CD4-positive, alpha-beta T cell treated with Interferon gamma for 1 hour (primary cell): ENCODE measurements around the gene HOXA3.
A peak's percentile ranks its signal among the peaks of the same experiment; 100 is the strongest.

Experiments
- DNase-seq: peaks from one replicate; pipeline ENCODE4 v3.0.0-alpha.2; 2020

HOXA3 gene

DNA sequence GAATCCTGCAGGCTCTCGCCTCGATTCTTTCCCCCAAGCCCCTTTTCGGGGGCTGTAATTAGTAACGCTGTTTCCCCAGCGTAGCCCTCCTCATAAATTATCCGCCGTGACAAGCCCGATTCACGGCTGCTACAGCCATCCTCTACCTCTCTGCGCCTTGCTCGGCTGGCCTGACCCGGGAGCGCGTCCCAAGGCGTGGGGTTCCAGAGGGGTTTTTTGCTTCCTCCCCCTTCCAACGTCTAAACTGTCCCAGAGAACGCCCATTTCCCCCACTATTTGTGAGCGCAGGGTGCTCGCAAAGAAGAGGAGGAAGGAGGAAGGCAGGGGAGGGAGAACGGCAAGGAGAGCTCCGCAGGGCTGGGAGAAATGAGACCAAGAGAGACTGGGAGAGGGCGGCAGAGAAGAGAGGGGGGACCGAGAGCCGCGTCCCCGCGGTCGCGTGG, 9.8 kb downstream of the HOXA3 start:
- DNase-seq = no peak

DNA sequence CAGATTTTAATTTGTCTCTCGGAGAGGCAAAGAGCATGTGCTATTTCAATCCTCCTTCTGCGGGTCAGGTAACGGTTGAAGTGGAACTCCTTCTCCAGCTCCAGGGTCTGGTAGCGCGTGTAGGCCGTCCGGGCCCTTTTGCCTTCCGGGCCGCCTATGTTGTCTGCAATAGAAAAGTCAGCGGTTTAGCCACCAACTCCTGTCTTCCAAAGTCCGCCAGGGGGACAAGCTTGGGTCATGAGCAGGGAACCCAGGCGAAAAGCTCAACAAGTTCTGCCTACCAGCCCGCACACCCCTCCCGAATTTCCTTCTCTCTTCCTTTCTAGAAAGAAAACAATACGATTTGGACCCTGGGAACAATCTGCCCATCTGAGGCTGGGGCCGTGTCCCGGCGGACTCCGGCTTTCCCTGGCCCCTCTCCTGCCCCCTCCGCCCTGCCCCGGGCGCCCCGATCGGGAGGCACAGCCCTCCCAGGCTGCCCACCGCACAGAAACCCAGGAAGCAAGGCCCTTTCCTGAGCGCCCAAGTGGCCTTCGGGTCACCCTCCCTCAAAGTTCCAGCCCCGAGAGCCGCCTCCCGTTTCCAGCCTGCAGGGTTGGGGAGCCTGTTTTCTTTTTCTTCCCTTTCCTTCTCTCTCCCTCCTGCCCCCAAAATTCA, 10.3 kb downstream of the HOXA3 start:
- no peak for DNase-seq

GRCh38 chr7:27141137-27141922, 11.1 kb downstream of the HOXA3 start:
- no peak for DNase-seq

GRCh38 chr7:27140126-27140857, 12.1 kb downstream of the HOXA3 start:
- no peak for DNase-seq

- DNase-seq = no peak
These were observed 12.9 kb downstream of the HOXA3 start for GRCh38 chr7:27139334-27140125.

GRCh38 chr7:27138985-27139333, 13.4 kb downstream of the HOXA3 start:
- DNase-seq = no peak

DNA sequence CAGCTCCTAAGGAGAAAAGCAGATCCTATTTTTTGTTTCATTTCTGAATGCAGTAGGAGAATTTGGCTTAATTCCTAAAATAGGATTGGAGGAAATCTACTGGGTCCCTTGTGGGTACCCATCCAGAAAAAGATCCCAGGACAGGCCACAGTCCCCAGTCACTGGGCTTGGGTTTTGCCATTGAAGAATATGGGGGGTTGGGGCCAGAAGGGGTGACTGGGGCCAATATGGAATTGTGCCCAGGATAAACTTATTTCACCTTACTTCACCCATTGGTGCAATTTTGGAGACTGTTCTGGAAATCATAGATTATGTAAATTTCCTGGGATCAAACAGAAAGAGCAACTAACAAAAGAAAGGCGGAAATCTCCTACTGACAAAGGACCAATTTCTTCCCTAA, 13.9 kb downstream of the HOXA3 start:
- DNase-seq = no peak

- DNase-seq = no peak
These were observed 14.6 kb downstream of the HOXA3 start for GRCh38 chr7:27137640-27138315.

- no peak for DNase-seq
These were observed 18.0 kb downstream of the HOXA3 start for GRCh38 chr7:27134392-27134791.

DNA sequence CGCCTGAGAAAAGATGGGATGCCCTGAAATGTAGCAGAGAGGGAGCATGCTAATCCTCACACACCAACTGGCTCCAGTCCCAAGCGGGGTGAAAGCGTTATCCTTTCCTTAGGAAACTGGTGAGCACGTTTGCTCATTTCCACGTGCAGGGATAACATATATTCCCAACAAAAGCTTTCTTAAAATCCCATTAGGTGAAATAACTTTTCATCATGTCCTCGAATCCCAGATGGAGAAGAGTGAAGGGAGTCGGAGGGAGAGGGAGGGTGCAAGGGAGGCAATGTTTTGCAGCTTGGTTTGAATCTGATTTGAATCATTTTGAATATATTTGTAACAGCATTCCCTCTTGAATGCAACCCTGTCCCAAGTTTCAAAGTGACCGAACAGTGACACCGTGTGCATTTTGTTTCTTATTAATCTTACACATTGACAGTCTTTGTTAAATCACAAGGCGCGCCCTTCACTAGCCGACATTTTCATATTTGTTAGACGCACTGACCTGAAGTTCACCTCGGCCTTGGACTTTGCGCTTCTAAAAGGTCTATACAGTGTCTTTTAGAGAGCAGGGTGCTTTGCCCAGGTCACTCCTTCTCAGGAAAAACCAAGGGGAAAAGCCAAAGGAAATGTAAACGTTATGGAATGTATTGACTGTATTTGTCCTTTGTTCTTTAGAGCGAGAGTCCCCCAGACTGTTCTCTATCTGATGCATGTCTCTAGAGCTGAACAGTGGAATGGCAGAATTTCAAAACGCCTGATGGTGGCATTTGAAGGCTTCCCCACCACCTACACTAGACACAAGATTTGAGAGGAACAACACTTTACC, 18.8 kb downstream of the HOXA3 start:
- no peak for DNase-seq

DNA sequence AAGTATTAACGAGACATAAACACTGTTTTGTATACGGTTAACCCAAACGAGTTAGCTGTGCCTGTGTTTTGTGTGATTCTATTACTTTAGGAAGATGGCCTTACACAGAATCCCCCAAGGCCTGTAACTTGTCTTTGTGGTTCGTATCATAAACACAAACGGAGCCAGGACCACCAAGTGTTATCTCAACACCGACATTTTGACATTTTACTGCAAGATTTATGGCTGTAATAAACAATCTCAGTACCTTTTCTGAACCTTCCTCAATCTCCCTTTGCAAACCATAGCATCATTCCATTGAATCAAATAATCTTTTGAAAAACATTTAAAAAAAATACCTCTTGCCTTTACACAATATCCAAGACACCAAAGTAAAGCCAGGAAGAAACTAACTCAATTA, 19.4 kb downstream of the HOXA3 start:
- DNase-seq = no peak

- no peak for DNase-seq
These were observed 20.2 kb downstream of the HOXA3 start for GRCh38 chr7:27132214-27132613.

- no peak for DNase-seq
These were observed 21.0 kb downstream of the HOXA3 start for GRCh38 chr7:27131390-27131819.

- DNase-seq = peak; percentile 85
These were observed 21.6 kb downstream of the HOXA3 start, which contains the start of gene HOXA4 for GRCh38 chr7:27130540-27131389. HOXA4 (minus strand) TSS chr7:27130757; CDS start chr7:27130733, 24 bp downstream.

DNA sequence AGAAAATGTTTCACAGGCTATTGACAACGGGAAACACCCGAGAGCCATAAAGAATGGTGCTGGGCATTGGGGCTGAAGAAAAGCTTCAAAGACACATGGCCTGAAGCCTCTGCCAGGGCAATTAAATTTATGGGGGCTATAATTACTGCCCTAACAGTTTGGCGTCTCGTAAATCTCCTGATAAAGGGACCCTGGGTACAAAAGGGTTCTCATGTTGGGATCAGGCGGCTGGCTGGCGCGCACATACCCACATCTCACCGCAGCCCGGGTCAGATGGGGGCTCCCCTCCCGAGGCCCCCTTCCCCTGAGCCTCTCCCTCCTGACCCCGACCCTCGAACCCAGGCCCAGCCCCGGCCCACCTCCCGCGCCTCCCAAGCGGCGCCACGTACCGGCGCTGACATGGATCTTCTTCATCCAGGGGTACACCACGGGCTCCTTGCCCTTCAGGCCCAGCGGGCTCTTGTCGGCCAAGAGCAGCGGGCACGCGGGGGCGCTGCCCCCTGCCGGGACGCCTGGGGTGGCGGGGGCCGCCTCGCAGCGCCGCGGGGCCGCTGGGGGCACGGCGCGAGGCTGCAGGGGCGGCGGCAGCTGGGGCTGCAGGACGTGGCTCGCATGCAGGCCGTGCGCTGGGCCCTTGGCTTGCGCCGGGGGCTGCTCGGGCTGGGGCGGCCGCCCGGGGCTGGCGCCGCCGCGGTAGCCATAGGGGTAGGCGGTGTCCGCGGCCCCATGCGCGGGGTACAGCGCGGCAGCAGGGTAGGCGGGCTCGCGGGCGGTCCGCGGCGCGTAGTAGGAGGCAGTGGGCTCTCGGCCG, 22.4 kb downstream of the HOXA3 start:
- no peak for DNase-seq

DNA sequence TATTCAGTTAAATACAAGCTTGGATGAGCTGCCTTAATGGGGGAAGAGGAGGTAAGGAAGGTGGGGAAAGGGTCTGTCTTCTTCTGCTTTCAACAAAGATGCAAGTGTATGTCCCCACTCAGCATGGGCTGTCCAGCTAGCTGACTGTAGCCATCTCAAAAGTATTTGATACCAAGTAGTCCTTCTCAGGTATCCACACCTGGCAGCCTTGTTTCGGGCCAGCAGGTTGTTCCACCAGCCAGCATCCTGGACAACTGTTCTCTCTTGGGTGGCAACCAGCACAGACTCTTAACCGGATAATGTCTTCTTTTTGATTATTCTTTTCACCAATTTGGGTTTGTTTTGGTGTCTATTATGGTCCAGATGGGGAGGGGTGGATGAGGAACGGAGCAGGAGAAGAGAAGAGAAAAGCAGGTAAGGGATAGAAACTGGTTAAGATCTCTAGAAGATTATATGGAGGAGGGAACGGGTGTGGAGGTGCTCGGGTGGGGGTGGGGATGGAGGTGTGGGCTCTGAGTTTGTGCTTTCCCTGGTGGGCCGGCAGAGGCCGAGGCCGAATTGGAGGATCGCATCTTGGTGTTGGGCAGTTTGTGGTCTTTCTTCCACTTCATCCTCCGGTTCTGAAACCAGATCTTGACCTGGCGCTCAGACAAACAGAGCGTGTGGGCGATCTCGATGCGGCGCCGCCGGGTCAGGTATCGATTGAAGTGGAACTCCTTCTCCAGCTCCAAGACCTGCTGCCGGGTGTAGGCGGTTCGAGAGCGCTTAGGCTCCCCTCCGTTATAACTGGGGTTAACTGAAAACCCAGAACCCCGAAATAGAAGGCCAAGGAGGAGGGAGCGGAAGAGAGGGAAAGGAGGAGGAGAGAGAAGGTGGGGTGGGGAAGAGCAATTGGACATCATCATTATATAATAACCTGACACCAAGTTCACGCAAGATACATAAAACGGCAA, 23.3 kb downstream of the HOXA3 start:
- DNase-seq = no peak

DNA sequence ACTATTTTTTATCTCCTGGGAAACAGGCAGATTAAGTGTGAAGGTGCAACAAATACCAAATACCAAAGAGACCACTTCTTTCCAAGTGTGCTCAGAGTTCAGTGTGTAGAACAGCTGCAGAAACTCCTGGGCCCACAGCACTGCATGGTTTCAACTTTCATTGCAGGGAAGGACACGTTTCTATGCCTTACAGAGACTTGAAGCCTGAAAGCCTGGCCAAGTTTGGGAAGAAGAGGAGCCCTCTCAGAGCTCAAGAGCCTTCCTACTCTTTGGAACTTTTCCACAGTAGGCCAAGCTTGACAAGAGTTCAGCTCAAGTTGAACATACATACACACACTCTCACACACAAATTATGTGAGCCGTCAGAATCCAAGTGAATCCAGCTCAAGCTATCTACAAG, 24.3 kb downstream of the HOXA3 start:
- DNase-seq = no peak

- DNase-seq = no peak
These were observed 25.6 kb downstream of the HOXA3 start for GRCh38 chr7:27126596-27127327.
